ENCODE measurements around the gene TMEM255A.

GRCh38 chrX:120309873-120310705 lies 1.2 kb downstream of the TMEM255A start:
- TF ChIP-seq CTCF (IDR thresholded peaks at IDR 0.05) (no peak), POLR2A (IDR thresholded peaks at IDR 0.05) (no peak)
